Ureter (tissue), 1 donor: Measurements from ENCODE around the gene HIRA. TPM values are rescaled to one million over a fixed set of nuclear protein-coding genes. Genes with fewer than 3 reads are reported as not detected.

ENCODE experiments used
- total RNA-seq: library from RNA; stranded (reverse); gene quantifications from one replicate; pipeline ENCODE4 v1.2.4, GENCODE V29; 2023
- donor health status: DM: yes; HTN: yes; CAD: no.

Gene HIRA
- total RNA-seq, 1 donor from 2014 or later, result 22.6 TPM

Other genes starting within 250 kb of the HIRA start
- 5.8 TPM for gene CLTCL1, start 140.0 kb downstream of the HIRA start, total RNA-seq
- gene MRPL40, start 812 bp upstream of the HIRA start, total RNA-seq, result 35.4 TPM
- 31.5 TPM for gene C22orf39, start 16.0 kb upstream of the HIRA start, total RNA-seq
- gene UFD1, start 47.5 kb upstream of the HIRA start, total RNA-seq, result 47.6 TPM
- gene CDC45, start 48.2 kb upstream of the HIRA start, total RNA-seq, result 1.1 TPM
- 38.9 TPM for gene CLDN5, start 92.7 kb upstream of the HIRA start, total RNA-seq